OCI-LY7 (cell line): ENCODE results near the gene ZNF24. TPM values are rescaled to one million over a fixed set of nuclear protein-coding genes. Genes with fewer than 3 reads are reported as not detected.

Source experiments
- BruUV-seq: library from RNA; stranded (reverse); fragments of 400-500 nt; replicated peaks from 2 replicates; lab custom pipeline; 2021; lab: Mats Ljungman, UMichigan
- CTCF ChIA-PET: fragments of 300-600 bp; sonication (Branson Sonifier 250); formaldehyde crosslinking; loops from one replicate; lab custom pipeline; 2022; ENCODE audit warnings: antibody characterized with exemption; ENCODE audit not compliant: unreplicated experiment; lab: Charles Lee
- POLR2A ChIA-PET: fragments of 300-600 bp; sonication (Branson Sonifier 250); formaldehyde crosslinking; loops from one replicate; lab custom pipeline; 2022; ENCODE audit warnings: antibody characterized with exemption; lab: Charles Lee
- DNase-seq: peaks from one replicate; pipeline ENCODE4 v3.0.0-alpha.2; 2015; ENCODE audit warnings: low spot score
- H2AFZ ChIP-seq: fragments of 200-600 bp; sonication (generic), shearing (Covaris generic); 2 replicates; pipeline ENCODE4 v1.6.1; 2014; ENCODE audit warnings: mild to moderate bottlenecking, antibody characterized with exemption, low read length, moderate library complexity
- H3K27ac ChIP-seq: fragments of 200-600 bp; sonication (generic); 2 replicates; pipeline ENCODE4 v1.5.1; 2014; ENCODE audit warnings: mixed run types, low read depth, mild to moderate bottlenecking, moderate library complexity, low read length, inconsistent platforms; ENCODE audit not compliant: poor library complexity, severe bottlenecking
- H3K36me3 ChIP-seq: fragments of 200-600 bp; sonication (generic); 2 replicates; pipeline ENCODE4 v1.6.1; 2014; ENCODE audit warnings: mild to moderate bottlenecking, antibody characterized with exemption, low read length, moderate library complexity, mixed read lengths; ENCODE audit not compliant: insufficient read depth
- H3K4me1 ChIP-seq: fragments of 200-600 bp; sonication (generic); 2 replicates; pipeline ENCODE4 v1.5.1; 2014; ENCODE audit warnings: mild to moderate bottlenecking, low read length; ENCODE audit not compliant: insufficient read depth, poor library complexity, severe bottlenecking
- H3K4me2 ChIP-seq: fragments of 200-600 bp; sonication (generic); 2 replicates; pipeline ENCODE4 v1.6.1; 2014; ENCODE audit warnings: mild to moderate bottlenecking, low read length
- H3K4me3 ChIP-seq: fragments of 200-600 bp; sonication (generic); 2 replicates; pipeline ENCODE4 v1.5.1; 2014; ENCODE audit warnings: mild to moderate bottlenecking, low read depth, low read length; ENCODE audit not compliant: poor library complexity, severe bottlenecking
- H3K79me2 ChIP-seq: fragments of 200-600 bp; sonication (generic); 2 replicates; pipeline ENCODE4 v1.6.1; 2016; ENCODE audit warnings: low read depth, mild to moderate bottlenecking, low read length, moderate library complexity, mixed read lengths; ENCODE audit not compliant: insufficient read depth
- H3K9me2 ChIP-seq: fragments of 200-600 bp; sonication (generic); 2 replicates; pipeline ENCODE4 v1.6.1; 2016; ENCODE audit warnings: mild to moderate bottlenecking, low read length, mixed read lengths; ENCODE audit not compliant: insufficient read depth
- H3K9me3 ChIP-seq: fragments of 200-600 bp; sonication (generic); 2 replicates; pipeline ENCODE4 v1.6.1; 2014; ENCODE audit warnings: mild to moderate bottlenecking, mixed run types, low read length, mixed read lengths
- H4K20me1 ChIP-seq: fragments of 200-600 bp; sonication (generic); 2 replicates; pipeline ENCODE4 v1.6.1; 2014; ENCODE audit warnings: mild to moderate bottlenecking, antibody characterized with exemption, low read length, moderate library complexity, mixed read lengths; ENCODE audit not compliant: insufficient read depth
- CTCF ChIP-seq: fragments of 200-600 bp; sonication (generic); conservative IDR thresholded peaks from 2 replicates; pipeline ENCODE4 v1.5.1; 2014; ENCODE audit warnings: mild to moderate bottlenecking, antibody characterized with exemption, low read length, moderate library complexity, mixed read lengths
- EZH2phosphoT487 ChIP-seq: fragments of 200-600 bp; sonication (generic); IDR thresholded peaks from 2 replicates; pipeline ENCODE4 v1.6.1; 2018; ENCODE audit warnings: low read depth, borderline replicate concordance, mild to moderate bottlenecking, mixed run types, antibody characterized with exemption, low read length, moderate library complexity, mixed read lengths
- intact Hi-C: fragments of 100-400 bp; cut with micrococcal nuclease; formaldehyde crosslinking; loops from one replicate; pipeline ENCODE4 v1.10.0; 2022; ENCODE audit not compliant: unreplicated experiment
- total RNA-seq, 2 experiments: library from RNA; depleted of rRNA in 1 of 2; stranded (reverse); fragments of >200 nt in 1 of 2; shearing (Covaris generic) in 1 of 2; gene quantifications; 2 replicates each; pipeline ENCODE4 v1.2.3, GENCODE V29; 2014 to 2022

ZNF24 gene
- total RNA-seq, 2 experiments from 2014 or later, result 13.6 to 29.8 TPM

- Histone ChIP-seq H3K36me3 (no peaks in the 10 kb centered on the region), H3K9me3 (no peaks in the 10 kb centered on the region), H3K4me1 (no peaks in the 10 kb centered on the region), H3K4me3 (no peak overlapping the region), H3K9me2 (no peaks in the 10 kb centered on the region), H3K27ac (no peak overlapping the region), H2AFZ (no peak overlapping the region), H3K79me2 (no peaks in the 10 kb centered on the region), H3K4me2 (no peak overlapping the region), H4K20me1 (no peaks in the 10 kb centered on the region)
- no peak for TF ChIP-seq EZH2phosphoT487
- no peak for TF ChIP-seq CTCF
- CTCF ChIA-PET, result no interaction called here
- POLR2A ChIA-PET, result no interaction called here
- intact Hi-C loops, result no loop called here
- no TSS peak for BruUV-seq
- no peak for DNase-seq
These were observed 21.4 kb downstream of the ZNF24 start for GRCh38 chr18:35322486-35323458.

DNA sequence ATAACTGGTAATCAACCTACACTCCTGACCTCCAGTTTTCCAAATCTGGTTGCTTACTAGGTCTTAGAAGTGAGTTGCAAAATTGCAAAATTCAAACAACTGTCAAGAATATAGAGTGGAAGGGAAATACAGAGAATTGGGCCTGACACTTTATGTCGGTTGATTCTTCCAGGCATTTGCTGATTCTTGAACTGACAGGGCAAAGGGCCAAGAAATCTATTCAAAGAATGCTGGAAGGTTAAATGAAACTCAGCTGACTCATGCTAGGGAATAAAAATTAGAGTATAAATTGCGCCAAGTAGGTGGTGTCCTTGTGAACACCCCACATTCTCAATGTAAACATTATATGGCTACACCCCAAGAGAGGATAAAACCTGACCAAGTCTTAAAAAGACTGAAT lies 32.7 kb downstream of the ZNF24 start:
- Histone ChIP-seq H3K9me3 (no peaks in the 10 kb centered on the region), H3K9me2 (no peaks in the 10 kb centered on the region), H3K27ac (no peak overlapping the region), H3K4me3 (no peak overlapping the region), H3K4me2 (no peak overlapping the region), H3K79me2 (no peaks in the 10 kb centered on the region), H3K36me3 (peaks cover 8% of the 10 kb centered on the region), H2AFZ (no peak overlapping the region), H4K20me1 (no peaks in the 10 kb centered on the region), H3K4me1 (no peaks in the 10 kb centered on the region)
- BruUV-seq, result no TSS peak
- no peak for TF ChIP-seq CTCF
- TF ChIP-seq EZH2phosphoT487, result no peak
- no peak for DNase-seq
- ChIA-PET POLR2A (no interaction called here), CTCF (no interaction called here)
- intact Hi-C loops, result no loop called here
